Cardiac septum (tissue), 1 donor: ENCODE results near the gene ACTBL2. TPM values are rescaled to one million over a fixed set of nuclear protein-coding genes. Genes with fewer than 3 reads are reported as not detected.
"Not testable (repeated sequence)": the region's sequence is repeated elsewhere in the genome, so short reads cannot be mapped to it uniquely, and the experiment has no call there.

ENCODE experiments used
- DNase-seq: peaks from one replicate; pipeline ENCODE4 v3.0.0-alpha.2; 2020; ENCODE audit warnings: low spot score
- intact Hi-C: fragments of 100-400 bp; cut with DNase I; formaldehyde crosslinking; loops from one replicate; pipeline ENCODE4 v1.14.0; 2022
- long read RNA-seq: library from polyadenylated mRNA; unstranded; transcript quantifications from one replicate; pipeline ENCODE4 v2.0.0, GENCODE V29; 2021
- total RNA-seq: library from RNA; stranded (reverse); fragmentation: NEBNext Ultra II Directional; extraction: Animal tissue kit (Norgen Biotek cat#: 25700); gene quantifications from one replicate; pipeline ENCODE4 v1.2.1, GENCODE V29; 2021
- donor health status: DM: no; HTN: no; CAD: no.

The ACTBL2 gene
- not detected for total RNA-seq
- long read RNA-seq: 0 reads

DNA sequence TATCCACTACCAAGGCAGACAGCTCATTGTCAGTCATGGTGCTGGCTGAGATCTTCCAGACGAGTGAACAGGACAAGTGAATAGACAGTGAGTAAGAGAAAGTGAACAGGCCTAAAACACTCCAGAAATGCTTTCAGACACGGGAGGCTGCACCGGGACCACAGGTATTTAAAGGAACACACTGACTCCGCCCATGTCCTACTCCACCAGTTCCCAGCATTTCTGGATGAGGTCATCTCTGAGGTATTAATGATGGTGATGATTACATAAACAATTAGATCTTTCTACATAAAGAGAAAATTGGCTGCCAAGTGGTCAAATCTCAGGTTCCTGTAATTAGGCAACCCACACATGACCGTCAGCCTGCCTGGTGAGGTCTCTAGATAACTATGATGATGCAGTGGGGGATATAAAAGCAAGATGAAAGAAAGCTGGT, at the start of gene ACTBL2:
Gene ACTBL2, minus strand, starts transcription at position 141 of the 436 bp plus-strand sequence. Its CDS starts 104 bp downstream, at position 37.
- DNase-seq: no peak
- intact Hi-C loops: no loop called here

- intact Hi-C loops: no loop called here
These were observed 48.7 kb upstream of the ACTBL2 start for GRCh38 chr5:57531333-57531732.

DNA sequence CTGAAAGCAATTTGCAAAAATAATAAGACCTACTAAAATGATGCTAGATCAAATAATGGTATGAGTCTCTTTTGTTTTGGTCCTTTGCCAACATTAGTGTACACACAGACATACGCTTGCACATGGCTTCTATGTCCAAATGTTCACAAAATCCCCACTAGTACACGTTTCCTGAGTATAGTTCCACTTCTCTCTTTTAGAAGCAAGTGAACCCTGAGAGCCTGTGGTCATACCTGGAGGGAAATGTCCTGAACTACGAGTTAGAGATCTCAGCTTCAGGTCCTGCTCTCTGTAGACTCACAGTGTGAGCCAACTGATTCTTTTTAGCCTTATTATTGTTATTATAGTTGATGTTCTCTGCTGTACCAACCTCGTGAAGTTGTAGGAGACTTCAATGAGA, 47.3 kb upstream of the ACTBL2 start:
- DNase-seq: no peak
- intact Hi-C loops: no loop called here

More at GRCh38 chr5:57531333-57531732, 48.7 kb upstream of the ACTBL2 start:
- DNase-seq: no peak

GRCh38 chr5:57527870-57528269, 45.3 kb upstream of the ACTBL2 start:
- DNase-seq: no peak
- intact Hi-C loops: no loop called here

- intact Hi-C loops: no loop called here
- no peak for DNase-seq
These were observed 41.9 kb upstream of the ACTBL2 start for GRCh38 chr5:57524348-57525060.

GRCh38 chr5:57522477-57522876, 39.9 kb upstream of the ACTBL2 start:
- DNase-seq, intact Hi-C loops: not testable (repeated sequence)

DNA sequence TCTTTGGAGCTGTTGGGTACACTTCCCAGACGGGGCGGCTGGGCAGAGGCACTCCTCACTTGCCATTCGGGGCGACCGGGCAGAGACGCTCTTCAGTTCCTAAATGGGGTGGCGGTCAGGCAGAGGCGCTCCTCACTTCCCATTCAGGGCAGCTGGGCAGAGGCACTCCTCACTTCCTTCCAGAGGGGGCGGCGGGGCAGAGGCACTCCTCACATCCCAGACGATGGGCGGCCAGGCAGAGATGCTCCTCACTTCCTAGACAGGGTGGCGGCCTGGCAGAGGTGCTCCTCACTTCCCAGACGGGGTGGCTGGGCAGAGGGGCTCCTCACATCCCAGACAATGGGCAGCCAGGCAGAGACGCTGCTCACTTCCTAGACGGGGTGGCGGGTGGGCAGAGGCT, 35.8 kb upstream of the ACTBL2 start:
- DNase-seq, intact Hi-C loops: not testable (repeated sequence)

GRCh38 chr5:57517250-57517649, 34.6 kb upstream of the ACTBL2 start:
- DNase-seq: no peak
- intact Hi-C loops: no loop called here

- DNase-seq: no peak
- intact Hi-C loops: no loop called here
These were observed 31.2 kb upstream of the ACTBL2 start for GRCh38 chr5:57513785-57514184.

- DNase-seq: no peak
These were observed 28.7 kb upstream of the ACTBL2 start for GRCh38 chr5:57511321-57511720.

DNA sequence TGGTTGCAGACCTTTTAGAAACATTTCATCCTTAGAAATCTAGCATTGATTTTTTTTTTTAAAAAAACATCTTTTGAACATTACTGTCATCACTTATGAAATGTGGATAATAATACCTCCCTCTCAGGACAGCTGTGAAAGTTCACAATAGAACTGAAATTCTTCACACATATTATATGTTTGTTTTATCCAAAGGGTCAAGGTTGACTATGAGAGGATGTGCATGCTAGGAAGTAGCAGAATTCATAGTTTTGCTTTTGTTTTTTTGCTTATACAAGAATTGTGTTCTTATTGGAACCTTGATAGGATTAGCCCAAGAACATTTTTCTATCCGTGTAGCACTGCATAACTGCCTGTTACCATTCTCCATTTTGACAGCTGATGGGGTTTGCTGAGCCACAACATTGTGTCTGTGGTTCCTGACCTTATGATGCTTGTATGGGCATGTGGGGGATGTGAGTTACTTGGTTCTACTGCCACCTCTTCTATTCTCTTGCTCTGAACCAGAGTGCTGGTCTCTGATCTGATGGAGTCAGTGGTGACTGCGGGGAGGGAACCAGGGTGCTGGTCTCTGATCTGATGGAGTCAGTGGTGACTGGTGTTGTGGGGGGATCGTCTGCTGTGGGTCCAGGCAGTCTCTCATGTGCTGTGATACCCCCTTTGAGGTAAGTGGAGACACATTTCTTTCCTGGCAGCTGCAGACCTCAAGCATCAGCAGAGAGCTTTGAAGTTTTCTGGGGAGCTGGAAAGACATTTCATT, 27.1 kb upstream of the ACTBL2 start:
- no peak for DNase-seq
- intact Hi-C loops: no loop called here

More at GRCh38 chr5:57511321-57511720, 28.7 kb upstream of the ACTBL2 start:
- intact Hi-C loops: no loop called here

- intact Hi-C loops: no loop called here
- DNase-seq: no peak
These were observed 25.6 kb upstream of the ACTBL2 start for GRCh38 chr5:57508211-57508610.

- intact Hi-C loops: no loop called here
- no peak for DNase-seq
These were observed 22.9 kb upstream of the ACTBL2 start for GRCh38 chr5:57505272-57506200.

GRCh38 chr5:57504357-57504756, 21.7 kb upstream of the ACTBL2 start:
- intact Hi-C loops: loop anchor here (5.0 kb wide), 3 partner anchors 148 to 273 kb away; no protein-coding TSS in a partner anchor
- no peak for DNase-seq

- intact Hi-C loops: loop anchor here (5.0 kb wide), 3 partner anchors 149 to 274 kb away; no protein-coding TSS in a partner anchor
- no peak for DNase-seq
These were observed 20.8 kb upstream of the ACTBL2 start for GRCh38 chr5:57503433-57503832.

DNA sequence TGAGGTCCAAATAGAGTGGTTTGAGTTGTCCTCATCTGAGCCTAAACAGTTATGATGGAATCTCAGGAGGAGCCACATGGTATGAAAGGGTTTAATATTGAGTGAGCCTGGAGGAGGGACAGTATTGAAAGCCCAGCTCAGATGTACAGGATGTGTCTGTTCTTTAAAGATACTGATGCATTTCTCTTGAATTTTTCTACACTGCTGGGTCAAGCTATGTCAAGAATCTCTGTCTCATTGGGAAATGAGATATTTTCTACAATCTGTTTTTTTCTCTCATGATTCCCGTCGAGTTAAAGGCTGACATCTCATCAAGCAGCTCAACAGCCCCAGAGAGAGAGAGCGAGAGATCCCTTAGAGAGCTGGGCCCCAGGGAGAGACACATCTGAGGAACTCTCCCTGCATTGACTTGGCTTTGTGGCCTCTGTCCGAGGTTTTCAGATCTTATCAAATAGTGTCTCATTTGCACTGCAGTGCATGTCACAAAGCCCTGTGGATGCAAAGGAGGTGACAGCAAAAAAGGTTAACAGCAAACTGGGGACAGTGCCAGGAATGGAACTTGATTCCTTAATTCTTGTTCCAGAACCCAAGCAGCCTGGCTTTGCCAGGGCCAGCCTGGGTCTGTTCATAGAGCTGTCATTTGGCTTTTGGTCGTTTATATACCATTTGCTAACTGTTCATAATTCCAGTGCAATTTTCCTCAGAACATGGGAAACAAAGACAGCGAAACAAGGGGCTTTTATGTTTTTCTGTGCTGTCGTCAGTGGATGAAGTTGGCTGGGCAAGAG, 19.0 kb upstream of the ACTBL2 start:
- DNase-seq: no peak
- intact Hi-C loops: loop anchor here (5.0 kb wide), 3 partner anchors 151 to 276 kb away; no protein-coding TSS in a partner anchor

DNA sequence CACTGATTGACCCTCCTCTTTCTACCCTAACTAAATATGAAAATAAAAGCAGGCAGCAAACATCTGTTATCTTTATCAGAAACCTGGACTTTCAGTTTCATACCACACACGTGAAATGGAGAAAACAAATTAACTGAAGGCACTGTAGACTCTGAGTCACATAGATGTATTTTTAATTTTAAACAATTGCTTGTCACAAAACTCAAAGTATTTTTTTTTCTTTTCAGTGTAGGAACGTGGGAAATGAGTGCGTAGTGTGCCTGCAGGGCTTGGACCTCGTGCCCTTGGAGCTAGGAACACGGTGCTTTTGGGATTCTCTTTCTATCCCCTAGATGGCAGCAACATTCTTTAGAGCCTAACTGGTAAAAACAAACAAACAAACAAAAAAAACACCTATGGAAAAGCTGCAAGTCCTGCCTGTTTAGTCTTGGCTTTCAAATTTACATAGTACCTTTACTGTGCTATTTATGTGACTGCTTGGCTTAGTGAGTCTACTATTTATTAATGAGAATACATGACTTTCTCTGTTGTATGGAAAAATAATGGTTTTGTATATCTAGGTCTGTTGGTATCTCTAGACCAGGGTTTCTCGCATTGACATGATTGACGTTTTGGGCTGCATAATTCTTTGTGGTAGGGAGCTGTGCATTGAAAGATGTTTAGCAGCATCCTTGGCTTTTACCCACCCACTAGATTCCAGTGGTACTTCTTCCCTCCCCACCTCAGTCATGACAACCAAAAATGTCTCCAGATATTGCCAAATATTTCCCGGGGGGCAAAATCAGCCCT, 16.8 kb upstream of the ACTBL2 start:
- intact Hi-C loops: loop anchor here (1.0 to 5.0 kb wide), 6 partner anchors 153 to 962 kb away; no protein-coding TSS in a partner anchor
- DNase-seq: no peak

GRCh38 chr5:57497733-57498132, 15.1 kb upstream of the ACTBL2 start:
- intact Hi-C loops: loop anchor here (5.0 kb wide), 2 partner anchors 200 to 390 kb away; no protein-coding TSS in a partner anchor
- DNase-seq: no peak
